22Rv1 (cell line): ENCODE measurements around the gene PIK3C3.

Experiments used
- H3K27ac ChIP-seq: fragments of 450-650 bp; 2 replicates; pipeline ENCODE4 v1.5.1; 2017
- ZFX ChIP-seq: fragments of 450-650 bp; IDR thresholded peaks from 2 replicates; pipeline ENCODE4 v1.6.1; 2017; ENCODE audit warnings: antibody characterized with exemption, borderline replicate concordance
- TF ChIP-seq, protein P1 (sequence below): fragments of 450-650 bp; IDR thresholded peaks from 2 replicates; pipeline ENCODE4 v1.5.1; 2017; ENCODE audit warnings: mild to moderate bottlenecking

PIK3C3 gene

DNA sequence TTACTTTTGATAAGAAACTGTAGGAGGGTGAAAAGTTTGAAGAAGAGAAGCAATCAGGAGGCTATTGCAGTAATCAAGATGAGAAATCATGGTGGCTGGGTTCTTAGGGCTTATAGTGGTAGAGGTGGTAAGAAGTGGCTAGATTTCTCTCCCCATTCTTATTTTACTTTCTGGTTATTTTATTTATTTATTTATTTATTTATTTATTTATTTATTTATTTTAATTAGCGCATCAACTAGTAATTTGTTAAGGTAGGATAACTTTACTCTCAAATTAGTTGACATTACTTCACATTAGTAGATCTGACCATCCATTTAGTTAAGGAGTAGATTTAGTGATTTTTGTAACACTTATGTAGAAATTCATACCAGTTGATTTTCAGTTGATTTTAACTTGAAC, 77.4 kb downstream of the PIK3C3 start:
- H3K27ac ChIP-seq: no peak overlapping the region
- TF ChIP-seq ZFX: no peak
- TF ChIP-seq, protein P1, sequence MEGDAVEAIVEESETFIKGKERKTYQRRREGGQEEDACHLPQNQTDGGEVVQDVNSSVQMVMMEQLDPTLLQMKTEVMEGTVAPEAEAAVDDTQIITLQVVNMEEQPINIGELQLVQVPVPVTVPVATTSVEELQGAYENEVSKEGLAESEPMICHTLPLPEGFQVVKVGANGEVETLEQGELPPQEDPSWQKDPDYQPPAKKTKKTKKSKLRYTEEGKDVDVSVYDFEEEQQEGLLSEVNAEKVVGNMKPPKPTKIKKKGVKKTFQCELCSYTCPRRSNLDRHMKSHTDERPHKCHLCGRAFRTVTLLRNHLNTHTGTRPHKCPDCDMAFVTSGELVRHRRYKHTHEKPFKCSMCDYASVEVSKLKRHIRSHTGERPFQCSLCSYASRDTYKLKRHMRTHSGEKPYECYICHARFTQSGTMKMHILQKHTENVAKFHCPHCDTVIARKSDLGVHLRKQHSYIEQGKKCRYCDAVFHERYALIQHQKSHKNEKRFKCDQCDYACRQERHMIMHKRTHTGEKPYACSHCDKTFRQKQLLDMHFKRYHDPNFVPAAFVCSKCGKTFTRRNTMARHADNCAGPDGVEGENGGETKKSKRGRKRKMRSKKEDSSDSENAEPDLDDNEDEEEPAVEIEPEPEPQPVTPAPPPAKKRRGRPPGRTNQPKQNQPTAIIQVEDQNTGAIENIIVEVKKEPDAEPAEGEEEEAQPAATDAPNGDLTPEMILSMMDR: no peak

DNA sequence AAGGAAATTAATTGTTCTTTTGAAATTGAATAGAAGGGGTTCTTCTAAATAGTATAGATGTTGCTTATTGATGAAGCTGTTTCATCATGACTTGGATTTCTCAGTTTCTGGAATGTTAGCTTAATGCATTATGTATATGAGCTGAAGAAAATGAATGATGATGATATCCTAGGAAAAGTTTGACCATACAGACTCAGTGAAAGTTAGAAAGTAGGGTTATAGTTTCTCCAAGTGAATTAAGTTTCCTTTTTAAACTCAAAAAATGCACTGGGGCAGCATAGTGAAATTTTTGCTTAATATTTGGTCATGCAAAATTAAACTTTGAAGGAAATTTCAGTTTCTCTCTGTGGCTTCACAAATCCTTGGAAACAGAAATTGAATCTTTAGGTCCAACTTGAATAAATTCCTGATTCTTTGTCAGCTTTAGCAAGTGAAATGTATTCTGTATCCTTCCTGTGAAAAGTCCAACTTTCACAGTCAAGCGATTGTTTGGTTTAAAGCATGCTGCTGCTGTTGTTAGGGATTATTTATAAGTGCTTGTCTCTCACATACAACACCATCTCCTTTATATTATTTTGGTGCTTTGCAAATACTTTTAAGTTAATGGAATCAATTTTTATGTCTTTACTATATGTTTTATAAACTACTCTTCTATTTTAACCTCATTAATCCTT, 78.2 kb downstream of the PIK3C3 start:
- no peak overlapping the region for H3K27ac ChIP-seq
- no peak for TF ChIP-seq ZFX
- TF ChIP-seq, protein P1: no peak

DNA sequence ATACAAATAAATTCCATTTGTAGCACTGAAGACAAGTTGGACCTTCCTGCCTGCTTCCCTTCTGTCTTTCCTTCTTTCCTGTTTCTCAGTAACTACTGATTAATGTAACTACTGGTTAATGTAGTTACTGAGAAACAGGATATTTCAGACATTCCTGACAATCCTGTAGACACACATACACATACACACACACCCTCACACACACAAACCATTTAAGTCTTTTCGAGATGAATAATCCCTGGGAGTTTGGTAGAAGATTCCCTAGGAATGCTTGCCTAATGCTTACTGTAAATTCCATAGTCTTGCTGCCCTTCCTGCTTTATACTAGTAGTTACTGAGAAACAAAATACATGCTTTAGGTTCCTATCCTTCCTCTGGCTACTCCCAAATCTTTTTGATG, 83.9 kb downstream of the PIK3C3 start:
- H3K27ac ChIP-seq: no peak overlapping the region
- TF ChIP-seq, protein P1: no peak
- no peak for TF ChIP-seq ZFX

DNA sequence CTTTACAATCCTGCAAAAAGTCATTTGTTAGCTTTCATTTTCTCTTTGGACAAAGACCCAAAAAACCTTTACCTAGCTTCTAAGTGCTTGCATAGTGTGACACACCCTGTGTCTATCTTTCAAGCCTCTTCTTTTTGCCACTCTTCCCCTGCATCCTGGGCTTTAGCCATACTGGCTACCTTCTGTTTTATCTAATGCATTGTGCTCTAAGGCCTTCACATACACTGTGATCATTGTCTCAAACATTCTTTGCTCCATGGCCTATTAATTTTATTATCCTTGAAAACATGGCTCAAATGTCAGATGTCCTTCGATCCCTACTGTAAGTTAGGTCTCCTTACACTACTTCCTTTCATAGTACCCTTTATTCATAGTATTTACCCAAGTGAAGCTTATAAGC, 84.4 kb downstream of the PIK3C3 start:
- TF ChIP-seq ZFX: no peak
- TF ChIP-seq, protein P1: no peak
- H3K27ac ChIP-seq: no peak overlapping the region

DNA sequence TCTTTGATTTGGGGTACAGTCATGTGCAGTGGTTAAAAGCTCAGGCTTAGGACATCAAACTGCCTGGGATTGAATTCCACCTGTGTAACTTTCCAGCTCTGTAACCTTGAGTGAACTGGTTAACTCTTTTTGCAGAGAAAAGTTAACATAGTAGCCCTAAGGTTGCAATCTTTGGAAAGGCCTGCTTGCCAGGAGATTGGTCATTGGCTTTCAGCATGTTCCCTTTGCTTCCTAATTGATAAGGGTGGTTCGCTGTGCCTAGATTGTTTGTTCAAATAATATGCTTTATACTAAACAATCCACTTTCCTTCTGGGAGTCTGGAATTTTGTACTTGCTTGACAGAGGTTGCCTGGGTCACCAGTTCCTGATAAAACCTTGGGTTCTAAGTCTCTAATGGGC, 86.8 kb downstream of the PIK3C3 start:
- TF ChIP-seq, protein P1: no peak
- no peak for TF ChIP-seq ZFX
- no peak overlapping the region for H3K27ac ChIP-seq

DNA sequence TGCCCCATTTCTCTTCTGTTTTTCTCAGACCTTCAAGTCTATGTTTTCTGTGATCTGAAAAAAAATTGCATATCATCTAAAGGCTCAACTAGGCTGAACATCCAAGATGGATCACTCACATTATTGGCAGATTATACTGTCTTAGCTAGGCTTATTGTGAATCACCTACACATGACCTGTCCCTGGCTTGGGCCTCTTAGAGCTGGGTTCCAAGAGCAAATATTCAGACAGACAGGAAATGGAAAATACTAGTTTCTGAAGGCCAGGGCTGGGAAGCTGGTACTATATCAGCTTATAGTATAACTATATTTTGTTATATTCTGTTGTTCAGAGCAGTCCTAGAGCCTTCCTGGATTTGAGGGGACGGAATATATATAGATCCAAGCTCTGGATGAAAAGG, 90.3 kb downstream of the PIK3C3 start:
- TF ChIP-seq, protein P1: no peak
- no peak overlapping the region for H3K27ac ChIP-seq

DNA sequence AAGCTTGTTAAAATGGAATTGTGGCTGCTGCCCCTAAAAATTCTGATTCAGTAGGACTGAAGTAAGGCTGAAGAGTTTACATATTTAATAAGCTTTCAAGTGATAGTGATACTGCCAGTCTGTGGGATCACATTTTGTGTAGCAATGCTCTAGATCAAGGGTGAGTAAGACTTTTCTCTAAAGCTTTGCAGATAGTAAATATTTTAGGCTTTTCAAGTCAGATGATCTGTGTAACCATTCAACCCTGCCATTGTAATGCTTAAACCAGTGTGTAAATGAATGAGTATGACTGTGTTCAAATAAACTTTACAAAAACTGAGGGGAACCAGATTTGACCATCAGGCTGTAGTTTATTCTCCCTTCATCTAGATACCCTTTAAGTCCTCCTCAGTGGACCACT, 92.7 kb downstream of the PIK3C3 start:
- TF ChIP-seq ZFX: no peak
- TF ChIP-seq, protein P1: no peak
- no peak overlapping the region; the same call in 1 of the 2 replicates for H3K27ac ChIP-seq
